Stimulated activated naive CD8-positive, alpha-beta T cell treated with anti-CD3 and anti-CD28 coated beads, Interleukin-15, Interleukin-2, amounts not matched to agents 100 U/mL and 50 U/mL, for 24 hours (primary cell): ENCODE data around the gene PCNT.
"Not testable (repeated sequence)": the region's sequence is repeated elsewhere in the genome, so short reads cannot be mapped to it uniquely, and the experiment has no call there.

Experiments used
- ATAC-seq: fragments of 150-1000 bp; cut with Tn5 transposase; one replicate; pipeline ENCODE4 v1.10.0; 2021
- DNase-seq: peaks from one replicate; pipeline ENCODE4 v3.0.0; 2021

PCNT gene

DNA sequence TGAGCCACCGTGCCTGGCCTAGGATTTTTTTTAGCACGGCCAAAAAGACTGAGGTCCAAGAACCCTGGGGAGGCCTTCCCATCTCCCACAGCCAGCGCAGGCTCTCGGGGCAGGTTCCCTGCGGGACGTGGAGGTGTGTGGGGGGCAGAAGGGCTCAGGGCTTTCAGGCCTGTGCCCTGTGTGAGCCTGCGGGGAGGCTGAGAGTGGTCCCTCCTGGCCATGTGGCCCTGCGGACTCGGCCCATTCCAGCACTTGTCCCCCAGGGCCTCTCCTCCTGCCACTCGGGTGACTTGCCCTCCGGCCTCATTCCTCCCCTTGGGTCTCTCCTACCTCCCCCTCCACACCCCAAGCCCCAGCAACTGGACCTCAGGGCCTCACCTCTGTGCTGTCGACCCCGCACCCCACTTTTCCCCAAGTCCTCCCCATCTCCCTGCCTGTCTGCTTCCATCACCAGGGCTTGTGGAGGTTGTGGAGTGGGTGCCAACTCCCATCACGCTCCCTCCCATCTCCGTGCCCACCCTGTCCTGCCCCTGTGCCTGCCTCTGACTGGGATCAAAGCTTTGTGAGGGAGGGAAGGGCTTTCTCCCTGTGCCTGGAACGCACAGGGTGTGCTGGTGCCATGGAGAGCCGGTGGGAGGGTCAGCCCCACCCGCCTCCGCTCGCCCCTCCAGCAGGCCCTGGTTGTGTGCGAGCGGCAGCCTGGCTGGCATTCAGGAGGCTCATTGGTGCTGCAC is 102.5 kb downstream of the PCNT start:
- ATAC-seq (no peak), DNase-seq (no peak)

DNA sequence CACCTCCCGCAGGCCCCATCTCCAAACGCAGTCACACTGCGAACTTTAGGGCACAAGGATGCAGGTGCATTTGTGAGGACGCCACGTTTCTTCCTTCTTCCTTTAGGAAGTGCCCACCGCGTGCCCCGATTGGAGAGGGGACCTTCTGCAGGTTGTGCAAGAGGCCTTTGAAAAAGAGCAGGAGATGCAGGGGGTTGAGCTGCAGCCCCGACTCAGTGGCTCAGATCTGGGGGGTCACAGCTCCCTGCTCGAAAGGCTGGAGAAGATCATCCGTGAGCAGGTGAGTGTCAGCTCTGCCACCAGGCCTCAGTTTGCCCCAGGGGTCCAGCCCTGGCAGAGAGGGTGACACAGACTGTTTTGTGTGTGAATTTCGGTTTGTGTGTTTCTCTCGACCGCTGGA is 103.6 kb downstream of the PCNT start:
- no peak for DNase-seq

DNA sequence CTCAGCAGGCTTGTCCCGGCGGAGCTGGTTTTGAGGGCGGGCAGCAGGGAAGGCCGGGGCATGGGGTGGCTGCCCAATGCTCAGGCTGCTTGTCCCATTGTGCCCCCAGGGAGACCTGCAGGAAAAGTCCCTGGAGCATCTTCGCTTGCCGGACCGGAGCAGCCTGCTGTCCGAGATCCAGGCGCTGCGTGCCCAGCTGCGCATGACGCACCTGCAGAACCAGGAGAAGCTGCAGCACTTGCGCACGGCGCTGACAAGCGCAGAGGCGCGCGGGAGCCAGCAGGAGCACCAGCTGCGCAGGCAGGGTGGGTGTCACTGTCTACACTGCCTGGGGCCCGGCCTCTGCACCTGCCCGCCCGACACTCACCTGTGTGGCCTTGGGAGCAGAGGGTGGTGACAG is 104.3 kb downstream of the PCNT start:
- no peak for ATAC-seq
- DNase-seq, result no peak

More for the DNA sequence above, 103.6 kb downstream of the PCNT start:
- no peak for ATAC-seq

DNA sequence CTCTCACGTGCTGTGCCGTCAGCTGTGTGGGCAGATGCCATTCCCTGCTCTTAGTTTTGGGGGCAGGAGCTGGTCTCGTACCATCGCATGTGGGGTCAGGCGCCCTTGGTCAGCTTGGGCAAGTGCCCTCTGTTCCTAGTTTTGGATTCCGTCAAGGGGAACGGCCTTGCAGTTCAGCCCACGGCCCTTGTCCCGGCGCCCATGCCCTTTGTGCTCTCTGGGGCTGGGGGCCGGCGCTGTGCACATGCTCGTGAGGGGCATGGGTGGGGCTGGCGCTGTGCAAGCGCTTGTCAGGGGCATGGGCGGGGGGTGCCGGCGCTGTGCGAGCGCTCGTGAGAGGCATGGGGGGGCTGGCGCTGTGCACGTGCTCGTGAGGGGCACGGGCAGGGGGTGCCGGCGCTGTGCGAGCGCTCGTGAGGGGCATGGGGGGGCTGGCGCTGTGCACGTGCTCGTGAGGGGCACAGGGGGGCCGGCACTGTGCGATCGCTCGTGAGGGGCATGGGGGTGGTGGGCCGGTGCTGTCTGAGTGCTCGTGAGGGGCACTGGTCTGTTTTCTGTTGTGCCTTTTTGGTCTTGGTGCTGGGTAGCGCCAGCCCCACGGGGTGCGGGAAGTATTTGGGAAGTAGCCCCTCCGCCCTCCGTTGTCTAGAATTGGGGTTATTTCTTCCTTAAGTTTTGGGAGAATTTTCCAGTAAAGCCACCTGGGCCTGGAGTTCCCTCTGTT is 105.2 kb downstream of the PCNT start:
- DNase-seq (no peak), ATAC-seq (no peak)

DNA sequence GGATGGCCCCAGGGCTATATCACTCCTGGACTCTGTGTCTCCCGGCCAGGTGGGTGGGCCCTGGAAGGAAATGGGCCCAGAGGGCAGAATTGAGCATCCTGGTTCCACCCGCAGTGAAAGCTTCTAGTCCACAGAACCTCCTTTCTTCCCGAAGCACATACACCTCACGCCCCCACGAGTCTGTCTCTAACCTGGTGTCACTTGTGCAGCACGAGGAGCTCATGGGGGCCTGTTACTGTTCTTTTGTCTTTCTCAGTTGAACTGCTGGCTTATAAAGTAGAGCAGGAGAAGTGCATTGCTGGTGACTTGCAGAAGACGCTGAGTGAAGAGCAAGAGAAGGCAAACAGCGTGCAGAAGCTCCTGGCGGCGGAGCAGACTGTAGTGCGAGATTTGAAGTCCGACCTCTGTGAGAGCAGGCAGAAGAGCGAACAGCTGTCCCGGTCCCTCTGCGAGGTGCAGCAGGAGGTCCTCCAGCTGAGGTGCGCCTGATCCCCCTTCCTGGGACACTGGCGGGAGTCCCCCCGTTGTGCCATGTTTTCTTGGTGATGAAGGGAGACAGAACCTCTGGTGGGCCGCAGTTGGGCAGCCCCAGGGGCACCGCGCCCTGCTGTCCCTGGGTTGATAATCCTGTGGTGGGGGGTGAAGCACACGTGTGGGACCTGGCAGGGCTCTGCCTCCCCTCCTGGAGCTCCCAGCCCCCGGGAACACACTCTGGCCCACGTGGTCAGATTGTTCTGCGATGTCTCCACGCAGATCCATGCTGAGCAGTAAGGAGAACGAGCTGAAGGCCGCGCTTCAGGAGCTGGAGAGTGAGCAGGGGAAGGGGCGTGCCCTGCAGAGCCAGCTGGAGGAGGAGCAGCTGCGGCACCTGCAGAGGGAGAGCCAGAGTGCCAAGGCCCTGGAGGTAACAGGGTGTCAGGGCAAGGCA is 106.1 kb downstream of the PCNT start:
- ATAC-seq (no peak), DNase-seq (no peak)

DNA sequence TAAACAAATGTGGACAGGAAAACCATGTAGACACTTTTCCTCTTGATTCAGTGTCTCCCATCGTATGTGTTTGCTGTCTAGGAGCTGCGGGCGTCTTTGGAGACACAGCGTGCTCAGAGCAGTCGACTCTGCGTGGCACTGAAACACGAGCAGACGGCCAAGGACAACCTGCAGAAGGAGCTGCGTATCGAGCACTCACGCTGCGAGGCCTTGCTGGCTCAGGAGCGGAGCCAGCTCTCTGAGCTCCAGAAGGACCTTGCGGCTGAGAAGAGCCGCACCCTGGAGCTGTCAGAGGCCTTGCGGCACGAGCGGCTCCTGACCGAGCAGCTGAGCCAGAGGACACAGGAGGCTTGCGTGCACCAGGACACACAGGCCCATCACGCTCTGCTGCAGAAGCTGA is 107.5 kb downstream of the PCNT start:
- no peak for ATAC-seq
- no peak for DNase-seq

DNA sequence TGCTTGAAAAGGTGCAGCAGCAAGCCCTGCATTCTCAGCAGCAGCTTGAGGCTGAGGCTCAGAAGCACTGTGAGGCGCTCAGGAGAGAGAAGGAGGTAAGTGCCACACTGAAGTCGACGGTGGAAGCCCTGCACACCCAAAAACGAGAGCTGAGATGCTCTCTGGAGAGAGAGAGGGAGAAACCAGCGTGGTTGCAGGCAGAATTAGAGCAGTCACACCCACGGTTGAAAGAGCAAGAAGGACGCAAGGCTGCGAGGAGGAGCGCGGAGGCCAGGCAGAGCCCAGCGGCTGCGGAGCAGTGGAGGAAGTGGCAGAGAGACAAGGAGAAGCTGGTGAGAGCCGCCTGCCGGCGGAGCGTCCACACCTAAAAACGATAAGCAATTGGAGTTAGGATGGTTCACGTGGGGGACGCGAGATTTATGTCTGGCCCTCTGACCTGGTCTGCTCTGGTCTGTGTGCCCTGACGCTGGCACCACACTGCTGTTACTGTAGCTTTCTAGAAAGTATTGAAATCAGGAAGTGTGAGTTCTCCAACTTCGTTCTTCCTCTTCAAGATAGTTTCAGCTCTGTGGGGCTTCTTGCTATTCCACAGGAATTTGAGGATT is 108.0 kb downstream of the PCNT start:
- no peak for ATAC-seq

DNA sequence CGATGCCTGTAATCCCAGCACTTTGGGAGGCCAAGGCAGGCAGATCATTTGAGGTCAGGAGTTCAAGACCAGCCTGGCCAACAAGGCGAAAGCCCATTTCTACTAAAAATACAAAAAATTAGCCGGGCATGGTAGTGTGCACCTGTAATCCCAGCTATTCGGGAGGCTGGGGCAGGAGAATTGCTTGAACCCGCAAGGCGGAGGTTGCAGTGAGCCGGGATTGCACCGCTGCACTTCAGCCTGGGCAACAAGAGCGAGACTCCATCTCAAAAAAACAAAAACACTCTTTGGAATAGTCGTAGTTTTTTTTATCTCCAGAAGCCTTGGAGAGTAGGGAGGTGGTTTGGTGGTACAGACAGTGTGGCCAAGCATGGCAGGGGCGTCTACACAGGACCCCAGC is 109.2 kb downstream of the PCNT start:
- DNase-seq, ATAC-seq: not testable (repeated sequence)

More for the DNA sequence above, 108.0 kb downstream of the PCNT start:
- no peak for DNase-seq

DNA sequence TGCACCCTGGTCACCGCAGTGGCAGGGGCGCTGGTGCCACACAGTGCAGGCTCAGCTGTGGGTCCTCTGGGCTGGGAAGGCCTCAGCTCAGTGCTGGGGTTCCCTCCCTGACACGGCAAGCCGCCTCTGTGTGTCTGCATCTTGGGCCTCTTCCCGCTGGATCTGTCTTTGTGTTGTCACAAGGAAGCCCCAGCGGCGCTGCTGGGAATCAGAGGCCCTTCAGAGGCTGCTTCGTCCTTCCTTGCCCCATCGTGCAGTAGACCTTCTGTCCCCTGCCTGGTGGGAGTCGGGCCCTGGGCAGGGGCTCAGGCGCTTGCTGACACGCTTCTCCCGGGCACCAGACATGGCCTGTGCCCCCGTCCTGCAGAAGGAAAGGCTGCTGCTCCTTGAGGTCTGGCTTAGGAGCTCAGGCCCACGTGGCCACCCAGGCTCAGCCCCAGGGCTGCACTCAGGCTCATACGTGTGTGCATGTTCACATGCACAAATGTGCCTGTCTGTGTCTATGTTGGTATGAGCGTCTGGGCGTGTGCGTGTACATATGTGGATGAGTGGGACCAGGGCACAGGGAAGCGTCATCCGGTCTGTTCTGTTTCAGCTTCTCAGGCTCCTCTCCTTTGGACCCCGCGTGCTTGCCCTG is 110.5 kb downstream of the PCNT start:
- peak; percentile 19 for ATAC-seq
- no peak for DNase-seq

DNA sequence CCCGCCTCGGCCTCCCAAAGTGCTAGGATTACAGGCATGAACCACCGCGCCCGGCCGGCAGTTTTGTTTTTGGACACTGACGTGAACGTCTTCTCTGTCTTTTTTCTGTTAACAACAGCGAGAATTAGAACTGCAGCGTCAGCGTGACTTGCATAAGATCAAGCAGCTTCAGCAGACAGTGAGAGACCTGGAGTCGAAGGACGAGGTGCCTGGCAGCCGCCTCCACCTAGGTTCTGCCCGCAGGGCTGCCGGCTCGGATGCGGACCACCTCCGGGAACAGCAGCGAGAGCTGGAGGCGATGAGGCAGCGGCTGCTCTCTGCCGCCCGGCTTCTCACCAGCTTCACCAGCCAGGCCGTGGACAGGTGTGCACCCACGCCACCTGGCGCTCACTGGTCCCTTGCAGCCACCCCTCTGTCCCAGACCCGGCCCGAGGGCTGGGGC is 111.9 kb downstream of the PCNT start:
- ATAC-seq (no peak), DNase-seq (no peak)

DNA sequence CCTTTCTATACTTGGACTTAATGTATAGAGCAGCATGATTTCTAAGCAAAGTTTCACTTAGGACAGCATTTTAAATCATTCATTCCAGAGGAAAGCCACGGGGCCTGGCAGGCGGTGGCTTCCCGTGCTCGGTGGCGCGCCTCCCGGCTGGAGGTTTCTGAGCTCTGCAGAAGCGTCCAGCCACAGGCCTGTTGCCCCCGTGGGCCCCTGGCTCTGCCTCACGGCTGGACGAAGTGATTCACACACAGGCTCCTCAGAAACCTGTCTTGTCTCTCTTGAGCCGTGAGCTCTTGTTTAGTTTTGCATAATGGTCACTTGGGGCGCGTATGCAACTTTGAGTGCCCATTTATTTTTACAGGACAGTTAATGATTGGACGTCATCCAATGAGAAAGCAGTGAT is 112.7 kb downstream of the PCNT start:
- ATAC-seq (no peak), DNase-seq (no peak)

DNA sequence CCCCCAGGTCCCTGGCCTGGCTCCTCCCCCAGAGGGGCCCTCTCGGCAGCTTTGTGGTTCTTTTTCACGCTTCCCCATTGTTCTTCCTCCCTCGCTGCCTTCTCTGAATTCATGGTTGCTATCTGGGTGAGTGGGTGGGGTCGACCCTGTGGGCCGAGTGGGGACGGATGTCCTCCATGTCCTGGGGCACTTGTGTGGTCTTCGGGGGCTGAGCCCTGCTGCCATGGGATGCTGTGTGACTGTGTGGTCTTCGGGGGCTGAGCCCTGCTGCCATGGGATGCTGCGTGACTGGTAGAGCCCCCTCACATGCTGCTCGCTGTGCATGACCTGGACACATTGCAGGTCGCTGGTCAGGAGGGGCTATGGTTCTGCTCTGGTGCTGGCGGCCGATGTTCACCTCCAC is 113.1 kb downstream of the PCNT start:
- ATAC-seq (no peak), DNase-seq (no peak)

DNA sequence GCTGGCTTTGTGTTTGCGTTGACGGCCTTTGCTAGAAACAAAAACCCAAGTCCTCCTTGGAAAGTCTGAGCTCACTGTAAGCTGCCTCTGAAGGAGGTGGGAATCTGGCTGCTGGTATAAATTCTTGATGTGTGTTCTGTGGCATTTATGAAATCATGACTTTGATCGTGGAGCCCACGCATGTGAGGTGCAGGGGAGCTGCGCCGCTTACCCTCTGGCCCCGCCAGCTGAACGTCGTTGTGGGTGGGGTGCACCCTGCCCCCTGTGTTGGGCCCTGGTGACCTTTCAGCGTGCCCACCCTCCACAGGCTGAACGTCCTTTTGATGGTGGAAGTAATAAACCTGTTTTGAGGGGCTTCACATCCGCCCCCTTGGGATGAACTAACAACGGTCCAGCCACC is 113.6 kb downstream of the PCNT start:
- ATAC-seq, result peak; percentile 73
- DNase-seq, result no peak

DNA sequence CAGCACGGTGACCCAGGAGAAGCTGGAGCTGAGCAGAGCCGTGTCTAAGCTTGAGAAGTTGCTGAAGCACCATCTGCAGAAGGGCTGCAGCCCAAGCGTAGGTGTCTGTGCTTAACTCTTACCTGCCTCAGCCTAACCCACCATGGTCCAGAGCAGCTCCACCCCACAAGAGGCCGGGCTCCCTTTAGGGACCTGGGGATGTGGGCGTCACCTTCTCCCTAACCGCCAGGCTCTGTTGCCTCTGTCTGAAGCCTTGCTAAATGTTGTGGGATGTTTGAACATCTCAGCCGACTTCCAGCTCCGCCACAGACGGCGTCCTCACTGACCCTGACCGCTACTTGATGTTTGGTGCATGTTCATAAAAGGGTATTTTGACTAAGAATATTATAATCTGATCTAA is 114.3 kb downstream of the PCNT start:
- ATAC-seq (no peak), DNase-seq (no peak)

DNA sequence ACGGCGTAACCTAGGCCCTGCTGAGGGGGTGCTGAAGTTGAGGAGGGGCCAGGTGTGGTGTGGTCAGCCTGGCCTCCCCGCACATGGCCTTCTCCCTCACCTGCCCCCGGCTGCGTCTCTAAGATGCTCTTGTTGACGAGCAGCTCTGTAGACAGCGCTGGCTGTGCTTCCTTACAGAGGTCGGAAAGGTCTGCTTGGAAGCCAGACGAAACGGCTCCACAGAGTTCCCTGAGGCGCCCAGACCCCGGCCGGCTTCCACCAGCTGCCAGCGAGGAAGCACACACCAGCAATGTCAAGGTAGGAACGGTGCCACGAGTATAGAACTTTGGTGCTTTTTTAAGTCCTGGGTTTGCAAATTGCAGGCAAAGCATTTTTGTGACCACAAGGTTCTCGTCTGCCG is 116.0 kb downstream of the PCNT start:
- no peak for ATAC-seq

DNA sequence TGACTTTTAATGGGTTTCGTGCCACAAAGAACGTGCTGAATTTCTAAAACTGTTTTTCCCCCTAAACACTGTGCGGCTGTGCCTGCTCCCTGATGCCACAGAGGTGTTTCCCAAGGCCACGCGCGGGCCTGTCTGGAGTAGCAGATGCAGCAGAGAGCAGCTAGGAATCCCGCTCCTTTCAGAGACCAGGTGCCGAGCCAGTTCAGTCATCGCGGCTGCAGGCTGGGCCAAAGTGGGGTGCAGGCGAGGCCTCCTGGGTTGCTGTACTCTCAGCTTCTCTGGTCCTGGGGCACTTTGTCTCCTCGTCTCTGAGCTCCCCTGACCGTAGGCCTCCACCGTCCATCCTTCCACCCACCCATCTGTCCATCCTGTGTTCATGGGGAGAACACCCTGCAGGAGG is 117.4 kb downstream of the PCNT start:
- DNase-seq, result no peak
- no peak for ATAC-seq

More for the DNA sequence above, 116.0 kb downstream of the PCNT start:
- no peak for DNase-seq

DNA sequence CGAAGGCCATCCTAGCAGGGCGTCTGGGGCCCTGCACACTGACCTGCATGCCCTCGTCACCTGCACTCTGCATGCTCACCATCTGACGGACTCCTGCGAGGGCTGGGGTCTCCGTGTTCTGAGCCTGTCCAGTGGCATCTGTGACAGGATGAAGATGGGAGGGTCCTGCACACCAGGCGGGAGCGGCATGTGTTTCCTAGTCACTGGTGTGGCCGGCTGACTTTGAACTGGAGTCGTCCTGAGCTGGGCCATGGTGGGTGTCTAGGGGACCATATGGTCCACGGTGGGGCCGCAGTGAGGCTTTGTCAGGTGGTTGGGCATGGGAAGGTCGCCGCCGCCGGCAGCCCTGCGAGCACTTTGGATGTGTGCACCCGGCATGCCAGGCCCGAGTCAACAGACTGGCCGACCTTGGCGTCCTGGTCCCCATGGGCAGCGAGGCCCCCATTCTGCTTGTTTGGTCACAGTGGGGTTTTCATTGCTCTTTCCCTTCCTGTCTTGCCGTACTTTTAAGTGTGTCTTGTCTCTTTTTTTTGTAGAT is 118.1 kb downstream of the PCNT start:
- DNase-seq (no peak), ATAC-seq (no peak)

DNA sequence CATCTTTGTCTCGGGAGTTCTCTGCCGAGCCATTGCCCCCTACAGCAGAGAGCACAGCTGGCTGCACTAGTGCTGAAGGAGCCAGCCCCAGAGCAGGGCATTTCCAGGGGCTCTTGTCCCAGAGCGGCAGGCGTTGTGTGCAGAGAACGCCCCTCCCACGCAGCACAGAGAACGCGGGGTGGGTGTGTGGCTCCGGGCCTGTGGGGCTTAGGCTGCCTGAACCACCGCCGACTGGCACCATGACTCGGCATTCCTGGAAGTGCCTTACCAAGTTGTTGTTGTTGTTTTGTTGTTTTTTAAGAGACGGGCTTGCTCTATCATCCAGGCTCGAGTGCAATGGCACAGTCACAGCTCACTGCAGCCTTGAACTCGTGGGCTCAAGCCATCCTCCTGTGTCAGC is 119.0 kb downstream of the PCNT start:
- ATAC-seq, result no peak
- no peak for DNase-seq

DNA sequence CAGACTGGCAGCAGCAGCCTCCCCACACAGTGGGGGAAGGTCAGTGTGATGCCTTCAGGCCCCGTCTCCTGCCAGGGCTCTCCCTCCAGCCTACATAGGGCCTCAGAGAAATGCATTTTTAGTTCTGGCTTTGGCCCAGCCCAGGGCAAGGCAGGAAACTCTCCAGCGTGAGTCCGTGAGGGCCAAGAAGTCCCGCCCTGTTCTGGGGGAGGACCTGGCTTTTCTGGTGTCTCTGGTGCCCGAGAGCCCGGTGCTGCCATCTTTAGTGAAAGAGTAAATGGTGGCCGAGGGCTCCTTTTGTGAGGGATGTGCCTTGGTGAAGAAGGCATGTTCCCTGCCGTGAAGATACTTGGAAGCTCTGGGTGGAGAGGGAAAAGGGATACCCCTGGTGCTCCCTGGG is 120.0 kb downstream of the PCNT start:
- ATAC-seq (no peak), DNase-seq (no peak)

DNA sequence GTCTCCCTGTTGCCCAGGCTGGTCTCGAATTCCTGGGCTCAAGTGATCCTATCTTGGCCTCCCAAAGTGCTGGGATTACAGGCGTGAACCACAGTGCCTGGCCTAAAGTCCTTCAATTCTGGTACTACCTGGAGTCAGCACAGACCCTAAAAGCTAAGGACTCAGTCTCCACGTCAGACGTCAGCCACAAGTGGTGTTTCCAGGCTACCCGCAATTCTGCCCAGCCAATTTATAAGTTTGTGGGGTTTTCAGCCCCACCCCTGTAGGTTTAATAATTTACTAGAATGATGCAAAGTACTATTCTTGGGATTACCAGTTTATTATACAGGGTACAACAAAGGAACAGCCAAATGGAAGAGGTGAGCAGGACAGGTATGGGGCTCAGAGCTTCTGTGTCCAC is 124.2 kb downstream of the PCNT start:
- ATAC-seq, result no peak
- no peak for DNase-seq

DNA sequence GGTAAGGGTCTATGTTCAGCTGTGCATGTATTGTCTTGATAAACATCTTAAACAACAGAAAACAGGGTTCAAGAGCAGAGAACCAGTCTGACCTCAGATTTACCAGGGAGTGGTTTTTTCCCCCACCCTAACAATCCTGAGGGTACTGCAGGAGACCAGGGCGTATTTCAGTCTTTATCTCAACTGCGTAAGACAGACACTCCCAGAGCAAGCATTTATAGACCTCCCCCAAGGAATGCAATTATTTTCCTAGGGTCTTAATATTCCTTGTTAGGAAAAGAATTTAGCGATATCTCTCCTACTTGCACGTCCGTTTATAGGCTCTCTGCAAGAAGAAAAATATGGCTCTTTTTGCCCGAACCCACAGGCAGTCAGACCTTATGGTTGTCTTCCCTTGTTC is 124.9 kb downstream of the PCNT start:
- ATAC-seq, result not testable (repeated sequence)

DNA sequence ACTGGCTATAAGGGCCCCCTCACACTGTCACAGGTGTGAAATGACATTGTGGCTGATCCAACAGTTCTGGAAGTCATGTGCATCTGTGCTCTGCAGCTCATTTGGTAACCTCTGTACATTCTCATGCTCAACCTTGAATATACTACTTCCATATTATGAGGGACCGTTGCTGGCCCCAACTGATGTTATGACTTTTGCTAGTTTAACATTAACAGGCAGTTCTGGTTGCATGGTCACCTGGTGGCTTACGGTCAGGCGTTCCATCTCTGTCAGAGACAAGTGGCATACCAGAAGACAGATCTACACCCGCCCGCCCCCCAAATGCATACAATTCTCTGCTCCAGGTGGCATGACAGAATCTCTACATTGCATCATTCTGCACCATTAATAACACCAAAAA is 128.8 kb downstream of the PCNT start:
- ATAC-seq (no peak), DNase-seq (no peak)

More for the DNA sequence above, 124.9 kb downstream of the PCNT start:
- DNase-seq, result not testable (repeated sequence)
